IMR-90 (cell line): ENCODE measurements around the gene COL4A1. TPM values are rescaled to one million over a fixed set of nuclear protein-coding genes. Genes with fewer than 3 reads are reported as not detected.

ENCODE experiments used
- ATAC-seq: fragments of 200-7000 bp; cut with Tn5 transposase; 2 replicates; pipeline ENCODE4 v1.9.1; 2020; ENCODE audit warnings: low read depth, mild to moderate bottlenecking, moderate library complexity
- BruUV-seq: library from RNA; stranded (reverse); fragments of 400-500 nt; replicated peaks from 2 replicates; lab custom pipeline; 2021; lab: Mats Ljungman, UMichigan
- CTCF ChIA-PET: fragments of 300-600 bp; formaldehyde crosslinking; extraction: SDS; loops from one replicate; lab custom pipeline; 2021; ENCODE audit warnings: antibody characterized with exemption; lab: Yijun Ruan, JAX
- POLR2A ChIA-PET: fragments of 300-600 bp; sonication (Branson Sonifier 250); formaldehyde crosslinking; loops from one replicate; lab custom pipeline; 2022; ENCODE audit warnings: antibody characterized with exemption; ENCODE audit not compliant: unreplicated experiment; lab: Charles Lee
- DNase-seq: peaks from one replicate; pipeline ENCODE4 v3.0.0; 2013
- H2AFZ ChIP-seq: replicated peaks from 2 replicates; pipeline ENCODE3; 2013; ENCODE audit warnings: low read length, mild to moderate bottlenecking; ENCODE audit not compliant: poor library complexity
- H2AK5ac ChIP-seq: 2 replicates; pipeline ENCODE4 v1.6.1; 2013; ENCODE audit warnings: low read depth, low read length, inconsistent platforms
- H2AK9ac ChIP-seq: replicated peaks from 2 replicates; pipeline ENCODE3; 2013; ENCODE audit warnings: mild to moderate bottlenecking, low read depth, low read length, moderate library complexity; ENCODE audit not compliant: poor library complexity
- H2BK120ac ChIP-seq: 2 replicates; pipeline ENCODE4 v1.6.1; 2013; ENCODE audit warnings: low read depth, low read length, inconsistent platforms
- H2BK15ac ChIP-seq: 3 replicates; pipeline ENCODE4 v1.6.1; 2013; ENCODE audit warnings: low read depth, low read length, inconsistent platforms
- H2BK20ac ChIP-seq: 2 replicates; pipeline ENCODE4 v1.6.1; 2013; ENCODE audit warnings: low read depth, mild to moderate bottlenecking, inconsistent platforms, low read length, moderate library complexity
- H2BK5ac ChIP-seq: 2 replicates; pipeline ENCODE4 v1.6.1; 2013; ENCODE audit warnings: mild to moderate bottlenecking, low read depth, low read length, inconsistent platforms; ENCODE audit not compliant: poor library complexity, severe bottlenecking
- H3K14ac ChIP-seq: replicated peaks from 2 replicates; pipeline ENCODE4 v1.6.1; 2013; ENCODE audit warnings: low read depth, low read length, inconsistent platforms
- H3K18ac ChIP-seq: 2 replicates; pipeline ENCODE4 v1.6.1; 2013; ENCODE audit warnings: low read depth, low read length, control low read depth
- H3K23ac ChIP-seq: 2 replicates; pipeline ENCODE4 v1.6.1; 2013; ENCODE audit warnings: low read depth, low read length, inconsistent platforms
- H3K27ac ChIP-seq: 2 replicates; pipeline ENCODE4 v1.5.1; 2013; ENCODE audit warnings: mild to moderate bottlenecking, control low read depth, low read length; ENCODE audit not compliant: insufficient read depth
- H3K27me3 ChIP-seq: 2 replicates; pipeline ENCODE4 v1.6.1; 2013; ENCODE audit warnings: low read length; ENCODE audit not compliant: control insufficient read depth, insufficient read depth
- H3K36me3 ChIP-seq: 2 replicates; pipeline ENCODE4 v1.6.1; 2013; ENCODE audit warnings: low read length, mixed read lengths; ENCODE audit not compliant: control insufficient read depth, insufficient read depth
- H3K4ac ChIP-seq: 2 replicates; pipeline ENCODE4 v1.6.1; 2013; ENCODE audit warnings: low read depth, low read length, inconsistent platforms
- H3K4me1 ChIP-seq: 2 replicates; pipeline ENCODE4 v1.6.1; 2013; ENCODE audit warnings: low read length, mixed read lengths; ENCODE audit not compliant: control insufficient read depth, insufficient read depth
- H3K4me2 ChIP-seq: 2 replicates; pipeline ENCODE4 v1.6.1; 2013; ENCODE audit warnings: low read depth, mild to moderate bottlenecking, control low read depth, low read length, moderate library complexity
- H3K4me3 ChIP-seq: 2 replicates; pipeline ENCODE4 v1.5.1; 2013; ENCODE audit warnings: low read depth, mild to moderate bottlenecking, control low read depth, low read length, moderate library complexity; ENCODE audit not compliant: insufficient read depth
- H3K56ac ChIP-seq: 2 replicates; pipeline ENCODE4 v1.6.1; 2013; ENCODE audit warnings: low read length, inconsistent platforms; ENCODE audit not compliant: insufficient read depth; ENCODE audit errors: extremely low read depth
- H3K79me1 ChIP-seq, 2 experiments: 2 replicates each; pipeline ENCODE4 v1.6.1; 2013; ENCODE audit warnings: low read length in 2 of 2, inconsistent platforms in 1 of 2, low read depth in 1 of 2
- H3K9ac ChIP-seq: 2 replicates; pipeline ENCODE4 v1.6.1; 2013; ENCODE audit warnings: low read depth, low read length, control low read depth
- H3K9me1 ChIP-seq: 2 replicates; pipeline ENCODE4 v1.6.1; 2013; ENCODE audit warnings: low read length, inconsistent platforms; ENCODE audit not compliant: insufficient read depth
- H3K9me3 ChIP-seq: 2 replicates; pipeline ENCODE4 v1.6.1; 2013; ENCODE audit warnings: low read length; ENCODE audit not compliant: control insufficient read depth, insufficient read depth
- H4K20me1 ChIP-seq: 2 replicates; pipeline ENCODE4 v1.6.1; 2013; ENCODE audit warnings: low read length, inconsistent platforms; ENCODE audit not compliant: insufficient read depth
- H4K5ac ChIP-seq: 2 replicates; pipeline ENCODE4 v1.6.1; 2013; ENCODE audit warnings: mild to moderate bottlenecking, low read depth, low read length, control low read depth
- H4K8ac ChIP-seq, 2 experiments: 2 replicates each; pipeline ENCODE4 v1.6.1; 2013; ENCODE audit warnings: low read depth in 2 of 2, low read length in 2 of 2, control low read depth in 1 of 2, inconsistent platforms in 1 of 2
- H4K91ac ChIP-seq: 2 replicates; pipeline ENCODE4 v1.6.1; 2013; ENCODE audit warnings: low read depth, low read length, inconsistent platforms; ENCODE audit not compliant: insufficient read depth
- CHD1 ChIP-seq: IDR thresholded peaks from 2 replicates; pipeline ENCODE4 v1.6.1; 2012; ENCODE audit warnings: low read depth, low read length, improper control_type of control experiment
- FOS ChIP-seq: fragments of 150-350 bp; IDR thresholded peaks from 2 replicates; pipeline ENCODE4 v1.6.1; 2016; ENCODE audit warnings: low read depth, low read length
- MAFK ChIP-seq: IDR thresholded peaks from 2 replicates; pipeline ENCODE4 v1.6.1; 2012; ENCODE audit warnings: low read depth, low read length, improper control_type of control experiment
- POLR2A ChIP-seq: IDR thresholded peaks from 2 replicates; pipeline ENCODE4 v1.6.1; 2012; ENCODE audit warnings: mild to moderate bottlenecking, low read depth, low read length
- WGBS, 2 experiments: methylation state at CpG; one replicate each; pipeline versions ENCODE4 v1.1.5 to v1.1.7; 2013; ENCODE audit warnings: missing lambda C conversion rate in 2 of 2; ENCODE audit not compliant: insufficient read length in 1 of 2; ENCODE audit errors: extremely low coverage in 2 of 2; 5-methylcytosine and 5-hydroxymethylcytosine counted together
- dilution Hi-C: fragments of 300-500 bp; cut with HindIII; formaldehyde crosslinking; loops from one replicate; pipeline ENCODE4 v1.14.3; 2018; ENCODE audit warnings: low sequenced_read_pairs; ENCODE audit not compliant: unreplicated experiment
- in situ Hi-C: fragments of 300-500 bp; cut with MboI; formaldehyde crosslinking; loops from 3 replicates; pipeline ENCODE4 v1.14.3; 2019; ENCODE audit warnings: low sequenced_read_pairs, inconsistent platforms, mixed read lengths
- intact Hi-C: fragments of 100-400 bp; cut with micrococcal nuclease; formaldehyde crosslinking; loops from 2 replicates; pipeline ENCODE4 v1.10.0; 2022
- polyA plus RNA-seq, 3 experiments: library from polyadenylated mRNA; depleted of rRNA; stranded (reverse); fragments of >200 nt; gene quantifications; 2 replicates each; pipeline ENCODE4 v1.2.3, GENCODE V29; 2012; ENCODE audit warnings: low replicate concordance in 1 of 3
- total RNA-seq: library from RNA; depleted of rRNA; stranded (reverse); fragments of >200 nt; gene quantifications from 2 replicates; pipeline ENCODE4 v1.2.3, GENCODE V29; 2012

The COL4A1 gene
- total and polyA plus RNA-seq, 2 of the 4 experiments (the other 2 are of a cell fraction) = 230 to 337 TPM

- ChIA-PET POLR2A (no interaction called here), CTCF (no interaction called here)
- intact Hi-C loops = no loop called here
- no peak overlapping the region for H2AK5ac ChIP-seq
- no peak overlapping the region for H2BK15ac ChIP-seq
- no peak overlapping the region for H2BK5ac ChIP-seq
- BruUV-seq = no TSS peak
- no peak overlapping the region for H3K4ac ChIP-seq
- no peak overlapping the region for H3K14ac ChIP-seq
- no peak overlapping the region for H3K4me2 ChIP-seq
- no peak overlapping the region for H3K9ac ChIP-seq
- H4K20me1 ChIP-seq = peaks cover 6% of the 10 kb centered on the region
- no peak overlapping the region for H4K5ac ChIP-seq
- H3K4me3 ChIP-seq = no peak overlapping the region
- no peak for DNase-seq
- H4K8ac ChIP-seq = no peak overlapping the region
- H2BK20ac ChIP-seq = no peak overlapping the region
- H3K27ac ChIP-seq = no peak overlapping the region
- H3K9me1 ChIP-seq = peaks cover 16% of the 10 kb centered on the region
- H3K79me1 ChIP-seq = peaks cover 10 to 59% of the 10 kb centered on the region in 2 experiments; a peak in 3 of 4 replicates
- no peak overlapping the region for H2AFZ ChIP-seq
- 100% methylated on average over 2 of the region's 7 CpGs; no CpG with 5 or more reads in 1 of the 2 experiments for WGBS, 2 experiments
- H2AK9ac ChIP-seq = no peak overlapping the region
- H3K18ac ChIP-seq = no peak overlapping the region
- no peak overlapping the region for H2BK120ac ChIP-seq
- H3K56ac ChIP-seq = no peak overlapping the region
- in situ Hi-C loops = no loop called here
- no peak overlapping the region for H3K23ac ChIP-seq
- no peaks in the 10 kb centered on the region for H3K9me3 ChIP-seq
- no peaks in the 10 kb centered on the region for H3K27me3 ChIP-seq
- peaks cover 91% of the 10 kb centered on the region for H3K36me3 ChIP-seq
- dilution Hi-C loops = no loop called here
- TF ChIP-seq MAFK = no peak
- TF ChIP-seq POLR2A = no peak
- TF ChIP-seq FOS = no peak
- no peak for TF ChIP-seq CHD1
- no peaks in the 10 kb centered on the region for H3K4me1 ChIP-seq
- ATAC-seq = no peak
- H4K91ac ChIP-seq = no peak overlapping the region
Measured at GRCh38 chr13:110176431-110176830, 130.5 kb downstream of the COL4A1 start.
